H9 (cell line): Measurements from ENCODE around the gene HPRT1. TPM values are rescaled to one million over a fixed set of nuclear protein-coding genes. Genes with fewer than 3 reads are reported as not detected.

Experiments used
- DNase-seq: peaks from one replicate; pipeline ENCODE4 v3.0.0-alpha.2; 2017
- H2AFZ ChIP-seq: one replicate; pipeline ENCODE4 v1.6.1; 2013; ENCODE audit warnings: mild to moderate bottlenecking, low read length, control low read depth, moderate library complexity
- H2AK5ac ChIP-seq: 2 replicates; pipeline ENCODE4 v1.6.1; 2013; ENCODE audit warnings: low read length, control low read depth, mixed read lengths; ENCODE audit not compliant: insufficient read length
- H2BK120ac ChIP-seq: one replicate; pipeline ENCODE4 v1.6.1; 2013; ENCODE audit warnings: low read depth, mild to moderate bottlenecking, low read length, control low read depth, inconsistent platforms; ENCODE audit not compliant: poor library complexity, severe bottlenecking
- H2BK12ac ChIP-seq: 2 replicates; pipeline ENCODE4 v1.6.1; 2013; ENCODE audit warnings: low read length, control low read depth, mixed read lengths, low read depth; ENCODE audit not compliant: insufficient read length
- H2BK15ac ChIP-seq: 2 replicates; pipeline ENCODE4 v1.6.1; 2013; ENCODE audit warnings: low read depth, low read length, control low read depth
- H2BK20ac ChIP-seq: one replicate; pipeline ENCODE4 v1.6.1; 2013; ENCODE audit warnings: low read depth, mild to moderate bottlenecking, low read length, control low read depth, inconsistent platforms; ENCODE audit not compliant: poor library complexity, severe bottlenecking
- H2BK5ac ChIP-seq: 2 replicates; pipeline ENCODE4 v1.6.1; 2013; ENCODE audit warnings: low read length, control low read depth, mixed read lengths; ENCODE audit not compliant: insufficient read length
- H3K14ac ChIP-seq: 2 replicates; pipeline ENCODE4 v1.6.1; 2013; ENCODE audit warnings: low read length, control low read depth; ENCODE audit not compliant: insufficient read depth
- H3K18ac ChIP-seq: 2 replicates; pipeline ENCODE4 v1.6.1; 2013; ENCODE audit warnings: low read depth, mild to moderate bottlenecking, mixed read lengths, low read length, control low read depth; ENCODE audit not compliant: insufficient read length
- H3K23ac ChIP-seq: 2 replicates; pipeline ENCODE4 v1.6.1; 2013; ENCODE audit warnings: low read length, control low read depth, mixed read lengths, low read depth; ENCODE audit not compliant: insufficient read length
- H3K23me2 ChIP-seq: 2 replicates; pipeline ENCODE4 v1.6.1; 2013; ENCODE audit warnings: low read depth, mild to moderate bottlenecking, mixed read lengths, low read length, control low read depth; ENCODE audit not compliant: insufficient read length, poor library complexity, severe bottlenecking
- H3K27ac ChIP-seq: 2 replicates; pipeline ENCODE4 v1.5.1; 2013; ENCODE audit warnings: low read length, control low read depth, mixed read lengths, low read depth; ENCODE audit not compliant: insufficient read length
- H3K27me3 ChIP-seq: 2 replicates; pipeline ENCODE4 v1.6.1; 2013; ENCODE audit warnings: low read length, control low read depth, inconsistent platforms; ENCODE audit not compliant: insufficient read depth
- H3K4ac ChIP-seq: 2 replicates; pipeline ENCODE4 v1.6.1; 2013; ENCODE audit warnings: low read depth, mild to moderate bottlenecking, control low read depth, inconsistent platforms, low read length, moderate library complexity
- H3K4me1 ChIP-seq: 2 replicates; pipeline ENCODE4 v1.6.1; 2013; ENCODE audit warnings: low read length, control low read depth, inconsistent platforms; ENCODE audit not compliant: insufficient read depth
- H3K4me2 ChIP-seq: 2 replicates; pipeline ENCODE4 v1.6.1; 2013; ENCODE audit warnings: low read length, control low read depth, mixed read lengths; ENCODE audit not compliant: insufficient read length, insufficient read depth
- H3K56ac ChIP-seq: 2 replicates; pipeline ENCODE4 v1.6.1; 2013; ENCODE audit warnings: low read depth, mild to moderate bottlenecking, mixed read lengths, low read length, control low read depth; ENCODE audit not compliant: insufficient read length
- H3K79me1 ChIP-seq: 2 replicates; pipeline ENCODE4 v1.6.1; 2013; ENCODE audit warnings: low read depth, mild to moderate bottlenecking, moderate library complexity, low read length, control low read depth, inconsistent platforms; ENCODE audit not compliant: insufficient read depth, poor library complexity, severe bottlenecking
- H3K79me2 ChIP-seq: 2 replicates; pipeline ENCODE4 v1.6.1; 2013; ENCODE audit warnings: low read length, control low read depth, inconsistent platforms; ENCODE audit not compliant: insufficient read depth
- H3K9ac ChIP-seq: 2 replicates; pipeline ENCODE4 v1.6.1; 2013; ENCODE audit warnings: low read length, control low read depth, mixed read lengths; ENCODE audit not compliant: insufficient read length; ENCODE audit errors: extremely low read depth
- H3K9me3 ChIP-seq: one replicate; pipeline ENCODE4 v1.6.1; 2013; ENCODE audit warnings: low read depth, low read length, inconsistent platforms; ENCODE audit not compliant: control insufficient read depth
- H3T11ph ChIP-seq: one replicate; pipeline ENCODE4 v1.6.1; 2013; ENCODE audit warnings: mild to moderate bottlenecking, low read length, control low read depth, inconsistent platforms
- H4K20me1 ChIP-seq: one replicate; pipeline ENCODE4 v1.6.1; 2013; ENCODE audit not compliant: control insufficient read depth, insufficient read length, insufficient read depth
- H4K5ac ChIP-seq: 2 replicates; pipeline ENCODE4 v1.6.1; 2013; ENCODE audit warnings: low read depth, mild to moderate bottlenecking, mixed read lengths, low read length, control low read depth; ENCODE audit not compliant: insufficient read length
- H4K8ac ChIP-seq: replicated peaks from 2 replicates; pipeline ENCODE4 v1.6.1; 2013; ENCODE audit warnings: low read length, control low read depth, mixed read lengths, low read depth; ENCODE audit not compliant: insufficient read length
- H4K91ac ChIP-seq: 2 replicates; pipeline ENCODE4 v1.6.1; 2013; ENCODE audit warnings: low read depth, mild to moderate bottlenecking, moderate library complexity, mixed read lengths, low read length, control low read depth; ENCODE audit not compliant: insufficient read length
- H3K27ac Mint-ChIP-seq, 3 experiments: 2 replicates in 2 of 3; 3 replicates in 1 of 3; pipeline ENCODE4 v1.8.0; 2020 to 2021; ENCODE audit warnings: mixed read lengths in 3 of 3, mild to moderate bottlenecking in 1 of 3, moderate library complexity in 1 of 3
- H3K27me3 Mint-ChIP-seq: 2 replicates; pipeline ENCODE4 v1.8.0; 2021; ENCODE audit warnings: low read depth, mild to moderate bottlenecking, moderate library complexity, mixed read lengths
- H3K36me3 Mint-ChIP-seq, 3 experiments: 2 replicates in 2 of 3; 3 replicates in 1 of 3; pipeline ENCODE4 v1.8.0; 2020 to 2021; ENCODE audit warnings: low read depth in 3 of 3, mixed read lengths in 3 of 3; ENCODE audit not compliant: insufficient read depth in 1 of 3
- H3K4me1 Mint-ChIP-seq, 2 experiments: 2 replicates each; pipeline ENCODE4 v1.8.0; 2020; ENCODE audit warnings: mixed read lengths in 2 of 2
- H3K4me3 Mint-ChIP-seq, 2 experiments: 2 replicates in 1 of 2; 3 replicates in 1 of 2; pipeline ENCODE4 v1.8.0; 2020 to 2021; ENCODE audit warnings: mild to moderate bottlenecking in 2 of 2, mixed read lengths in 2 of 2, moderate library complexity in 1 of 2
- H3K9me3 Mint-ChIP-seq, 2 experiments: 2 replicates in 1 of 2; 3 replicates in 1 of 2; pipeline ENCODE4 v1.8.0; 2020; ENCODE audit warnings: mild to moderate bottlenecking in 2 of 2, mixed read lengths in 2 of 2, moderate library complexity in 1 of 2
- CTCF ChIP-seq: fragments of 200-600 bp; sonication (generic); conservative IDR thresholded peaks from 3 replicates; pipeline ENCODE4 v1.8.0; 2021; ENCODE audit warnings: antibody characterized with exemption, mild to moderate bottlenecking
- WGBS: extraction: QIAGEN DNeasy Blood & Tissue Kit; methylation state at CpG from one replicate; pipeline ENCODE4 v1.1.7; 2013; ENCODE audit warnings: missing lambda C conversion rate, low lambda C conversion rate, mixed read lengths; ENCODE audit not compliant: insufficient read length; ENCODE audit errors: extremely low coverage; 5-methylcytosine and 5-hydroxymethylcytosine counted together
- total RNA-seq: library from RNA; stranded (reverse); gene quantifications from 2 replicates; pipeline ENCODE4 v1.2.1, GENCODE V29; 2021

HPRT1 gene
- total RNA-seq, 1 experiment from 2014 or later, result 39.2 TPM

GRCh38 chrX:134546187-134546586 lies 86.2 kb downstream of the HPRT1 start:
- Histone ChIP-seq H3K9me3 (no peaks in the 10 kb centered on the region), H3K18ac (no peak overlapping the region), H4K5ac (no peak overlapping the region), H3K4me2 (peak overlapping the region; percentile 69), H3K9ac (no peak overlapping the region), H3K14ac (no peak overlapping the region; the same call in 1 of the 2 replicates), H3T11ph (no peak overlapping the region), H2AK5ac (no peak overlapping the region), H3K4ac (no peak overlapping the region), H2AFZ (no peak overlapping the region), H3K79me2 (no peaks in the 10 kb centered on the region), H2BK15ac (no peak overlapping the region; the same call in 1 of the 2 replicates), H4K8ac (no peak overlapping the region), H2BK120ac (no peak overlapping the region), H4K20me1 (peaks cover 3% of the 10 kb centered on the region), H3K56ac (no peak overlapping the region), H3K27me3 (peaks cover 27% of the 10 kb centered on the region; the same call in 1 of the 2 replicates), H2BK20ac (no peak overlapping the region), H2BK5ac (no peak overlapping the region), H3K4me1 (peaks cover 9% of the 10 kb centered on the region), H3K79me1 (no peaks in the 10 kb centered on the region), H3K27ac (no peak overlapping the region), H3K23ac (no peak overlapping the region), H4K91ac (no peak overlapping the region), H2BK12ac (no peak overlapping the region), H3K23me2 (peaks cover 25% of the 10 kb centered on the region)
- Mint-ChIP-seq H3K36me3 (no peaks in the 10 kb centered on the region), H3K27ac (no peak overlapping the region), H3K4me1 (peaks cover 42 to 59% of the 10 kb centered on the region in 2 experiments), H3K27me3 (peaks cover 55% of the 10 kb centered on the region), H3K9me3 (peaks cover 10 to 72% of the 10 kb centered on the region in 2 experiments), H3K4me3 (peak overlapping the region in 1 of 2 experiments; percentile 77; a peak in 3 of 5 replicates)
- no peak for TF ChIP-seq CTCF
- no peak for DNase-seq
- WGBS, result no CpG with 5 or more reads among the region's 35 CpGs
